ENCODE data around the gene CEP126. TPM values are rescaled to one million over a fixed set of nuclear protein-coding genes. Genes with fewer than 3 reads are reported as not detected.

CEP126 gene
- total RNA-seq, 2 experiments from 2014 or later, result 1.1 to 1.6 TPM

DNA sequence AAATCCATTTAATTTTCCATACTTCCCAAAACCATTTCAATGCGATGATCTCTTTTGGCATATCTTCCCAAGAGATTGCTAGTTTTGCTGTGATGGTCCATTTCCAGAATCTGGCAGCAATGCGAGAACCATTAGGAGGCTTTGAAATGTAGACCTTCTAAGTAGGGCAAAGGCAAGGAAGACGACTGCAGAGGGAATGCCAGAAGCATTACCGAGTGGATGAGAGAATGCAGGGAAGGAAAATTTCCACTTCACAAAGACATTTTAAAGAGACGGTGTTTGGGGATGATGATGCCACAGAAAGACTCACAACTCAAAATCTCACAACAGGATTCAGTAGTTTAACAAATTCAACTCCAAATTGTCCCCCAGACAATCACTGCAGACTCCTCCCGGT lies 471 bp upstream of the CEP126 start:
- Mint-ChIP-seq H3K9me3 (no peaks in the 10 kb centered on the region), H3K27me3 (peaks cover 4% of the 10 kb centered on the region), H3K36me3 (ENCODE audit: low read depth) (no peaks in the 10 kb centered on the region), H3K4me3 (peak overlapping the region; percentile 89), H3K27ac (no peak overlapping the region), H3K4me1 (ENCODE audit: low read depth) (peaks cover 18% of the 10 kb centered on the region)
- ChIA-PET POLR2A (no interaction called here), CTCF (interaction anchor here (0.8 to 1.2 kb wide), 7 partner anchors 10 to 699 kb away, joined by 3 to 7 read pairs (median 3); no protein-coding TSS in a partner anchor)
- intact Hi-C loops (cut with micrococcal nuclease), result loop anchor here (10.0 kb wide), 1 partner anchor 90 kb away; no protein-coding TSS in a partner anchor
- TF ChIP-seq, protein P1, sequence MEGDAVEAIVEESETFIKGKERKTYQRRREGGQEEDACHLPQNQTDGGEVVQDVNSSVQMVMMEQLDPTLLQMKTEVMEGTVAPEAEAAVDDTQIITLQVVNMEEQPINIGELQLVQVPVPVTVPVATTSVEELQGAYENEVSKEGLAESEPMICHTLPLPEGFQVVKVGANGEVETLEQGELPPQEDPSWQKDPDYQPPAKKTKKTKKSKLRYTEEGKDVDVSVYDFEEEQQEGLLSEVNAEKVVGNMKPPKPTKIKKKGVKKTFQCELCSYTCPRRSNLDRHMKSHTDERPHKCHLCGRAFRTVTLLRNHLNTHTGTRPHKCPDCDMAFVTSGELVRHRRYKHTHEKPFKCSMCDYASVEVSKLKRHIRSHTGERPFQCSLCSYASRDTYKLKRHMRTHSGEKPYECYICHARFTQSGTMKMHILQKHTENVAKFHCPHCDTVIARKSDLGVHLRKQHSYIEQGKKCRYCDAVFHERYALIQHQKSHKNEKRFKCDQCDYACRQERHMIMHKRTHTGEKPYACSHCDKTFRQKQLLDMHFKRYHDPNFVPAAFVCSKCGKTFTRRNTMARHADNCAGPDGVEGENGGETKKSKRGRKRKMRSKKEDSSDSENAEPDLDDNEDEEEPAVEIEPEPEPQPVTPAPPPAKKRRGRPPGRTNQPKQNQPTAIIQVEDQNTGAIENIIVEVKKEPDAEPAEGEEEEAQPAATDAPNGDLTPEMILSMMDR (IDR thresholded peaks at IDR 0.05), result no peak
- DNase-seq, result no peak
- ATAC-seq, result no peak

DNA sequence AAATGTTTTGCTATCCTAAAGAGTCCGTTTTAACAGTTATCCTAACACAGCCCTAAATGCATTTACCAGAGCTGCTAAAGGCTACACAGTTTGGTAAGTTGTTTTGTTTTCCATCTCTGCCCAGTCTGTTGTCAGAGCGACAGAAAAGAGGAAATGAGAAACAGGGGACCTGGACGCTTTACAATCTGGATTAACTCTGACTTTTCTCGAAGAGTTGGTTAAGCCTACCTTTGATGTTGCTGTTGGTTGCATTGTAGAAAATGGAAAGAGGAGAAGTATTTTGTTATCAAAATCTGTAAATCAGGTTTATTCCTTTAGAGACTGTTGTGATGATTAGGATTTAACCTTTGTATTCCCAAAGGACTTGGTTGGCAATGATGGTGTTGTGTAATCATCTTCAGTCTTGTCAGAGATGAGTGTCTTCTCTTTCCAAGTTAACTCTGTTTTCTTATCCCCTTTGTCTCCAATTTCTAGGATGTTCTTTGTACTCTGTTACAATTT lies 1.0 kb downstream of the CEP126 start:
- Mint-ChIP-seq H3K27ac (peak overlapping the region; percentile 87), H3K9me3 (no peaks in the 10 kb centered on the region), H3K4me3 (peak overlapping the region; percentile 89), H3K27me3 (no peaks in the 10 kb centered on the region), H3K36me3 (ENCODE audit: low read depth) (no peaks in the 10 kb centered on the region), H3K4me1 (ENCODE audit: low read depth) (peaks cover 18% of the 10 kb centered on the region)
- DNase-seq (no peak), ATAC-seq (no peak)
- intact Hi-C loops (cut with micrococcal nuclease), result loop anchor here (10.0 kb wide), 1 partner anchor 89 kb away; no protein-coding TSS in a partner anchor
- ChIA-PET POLR2A (no interaction called here), CTCF (no interaction called here)
- TF ChIP-seq, protein P1 (IDR thresholded peaks at IDR 0.05), result no peak

DNA sequence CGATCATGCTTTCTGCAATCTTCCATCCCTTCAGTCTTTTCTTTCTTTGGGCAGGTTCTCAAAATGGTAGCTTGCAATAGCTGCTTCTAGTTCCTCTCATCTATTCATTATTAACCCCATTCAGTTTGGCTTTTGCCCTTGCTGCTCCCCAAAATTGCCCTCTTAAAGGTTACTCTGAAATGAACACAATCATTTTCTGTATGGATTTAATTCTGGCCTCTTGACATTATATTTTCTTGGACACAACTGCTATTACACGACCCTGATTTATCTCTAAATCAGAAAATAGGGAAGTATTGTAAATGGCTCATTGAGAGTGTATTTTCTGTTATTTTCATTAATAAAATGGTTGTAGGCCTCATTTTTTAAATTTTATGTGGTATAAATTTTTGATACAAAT lies 1.6 kb downstream of the CEP126 start, which contains the start of gene ANGPTL5:
TSS of gene ANGPTL5 (minus strand) at position 101 of the 400 bp plus-strand sequence. CDS start 8,613 bp downstream, outside the sequence.
- DNase-seq, result no peak

DNA sequence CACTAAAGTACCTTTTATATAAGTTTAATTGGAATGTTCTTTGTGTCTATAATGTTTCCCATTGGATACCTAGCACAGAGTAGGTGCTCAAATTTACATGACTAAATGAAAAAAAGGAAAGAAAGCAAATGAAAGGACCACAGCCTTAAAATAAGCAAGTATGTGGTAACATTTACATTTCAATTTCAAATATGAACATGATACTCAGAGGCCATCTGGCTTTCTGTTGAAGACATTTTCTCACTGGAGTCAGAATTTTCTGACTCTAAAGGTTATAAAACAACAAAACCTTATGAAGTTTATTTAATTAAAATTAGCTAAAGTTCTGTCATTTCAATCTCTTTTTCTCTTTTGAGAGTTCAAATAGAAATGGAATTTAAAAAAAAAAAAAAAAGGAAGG lies 2.4 kb downstream of the CEP126 start:
- no peaks in the 10 kb centered on the region for H3K36me3 Mint-ChIP-seq (ENCODE audit: low read depth)
- ChIA-PET CTCF (interaction anchor here (0.6 kb wide), 1 partner anchor 86 kb away, joined by 3 read pairs; no protein-coding TSS in a partner anchor), POLR2A (no interaction called here)
- no peaks in the 10 kb centered on the region for H3K27me3 Mint-ChIP-seq
- DNase-seq (no peak), ATAC-seq (no peak)
- intact Hi-C loops (cut with micrococcal nuclease), result loop anchor here (10.0 kb wide), 1 partner anchor 88 kb away; no protein-coding TSS in a partner anchor
- H3K4me3 Mint-ChIP-seq, result no peak overlapping the region
- TF ChIP-seq, protein P1 (IDR thresholded peaks at IDR 0.05), result no peak
- peaks cover 18% of the 10 kb centered on the region for H3K4me1 Mint-ChIP-seq (ENCODE audit: low read depth)
- no peak overlapping the region for H3K27ac Mint-ChIP-seq
- H3K9me3 Mint-ChIP-seq, result no peaks in the 10 kb centered on the region

More for the DNA sequence above, 1.6 kb downstream of the CEP126 start, which contains the start of gene ANGPTL5:
- intact Hi-C loops (cut with micrococcal nuclease), result loop anchor here (10.0 kb wide), 1 partner anchor 88 kb away; no protein-coding TSS in a partner anchor
- TF ChIP-seq, protein P1 (IDR thresholded peaks at IDR 0.05), result no peak
- ChIA-PET CTCF (interaction anchor here (0.6 kb wide), 1 partner anchor 85 kb away, joined by 3 read pairs; no protein-coding TSS in a partner anchor), POLR2A (no interaction called here)
- Mint-ChIP-seq H3K36me3 (ENCODE audit: low read depth) (no peaks in the 10 kb centered on the region), H3K27ac (peak within 1 kb of the TSS; percentile 87), H3K9me3 (no peaks in the 10 kb centered on the region), H3K27me3 (no peaks in the 10 kb centered on the region), H3K4me3 (peak within 1 kb of the TSS; percentile 89), H3K4me1 (ENCODE audit: low read depth) (peaks cover 18% of the 10 kb centered on the region)
- no peak for ATAC-seq

DNA sequence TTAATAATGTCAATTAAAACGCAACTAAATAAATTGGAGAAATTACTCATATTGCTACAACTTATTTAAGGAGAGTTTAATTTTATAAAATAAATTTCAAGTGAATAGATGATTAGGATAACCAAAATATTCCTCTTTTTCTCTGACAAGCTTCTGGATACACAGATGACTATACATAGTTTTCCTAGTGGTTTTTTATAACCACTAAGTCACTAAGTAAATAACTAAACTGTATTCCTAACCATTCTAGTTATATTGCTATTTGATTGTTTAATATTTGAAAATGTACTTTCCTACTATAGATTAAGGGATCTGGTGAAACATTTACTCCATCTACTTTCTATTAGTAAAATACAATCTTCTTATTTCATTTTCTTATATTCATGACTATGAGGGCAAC lies 6.2 kb downstream of the CEP126 start:
- no peak overlapping the region for H3K27ac Mint-ChIP-seq
- no peaks in the 10 kb centered on the region for H3K27me3 Mint-ChIP-seq
- intact Hi-C loops (cut with micrococcal nuclease), result no loop called here
- ChIA-PET POLR2A (no interaction called here), CTCF (no interaction called here)
- DNase-seq, result no peak
- TF ChIP-seq, protein P1 (IDR thresholded peaks at IDR 0.05), result no peak
- H3K36me3 Mint-ChIP-seq (ENCODE audit: low read depth), result no peaks in the 10 kb centered on the region
- H3K4me1 Mint-ChIP-seq (ENCODE audit: low read depth), result peaks cover 5% of the 10 kb centered on the region
- H3K4me3 Mint-ChIP-seq, result no peak overlapping the region
- ATAC-seq, result no peak
- H3K9me3 Mint-ChIP-seq, result no peaks in the 10 kb centered on the region
